ENCODE results near the gene XPNPEP1. TPM values are rescaled to one million over a fixed set of nuclear protein-coding genes. Genes with fewer than 3 reads are reported as not detected.

XPNPEP1 gene
- polyA plus RNA-seq, 3 donors = 32.1 to 62.1 (median 38.4) TPM

GRCh38 chr10:109898007-109898406 lies 25.3 kb downstream of the XPNPEP1 start:
- Mint-ChIP-seq H3K4me1 (peaks cover 48% of the 10 kb centered on the region), H3K9me3 (peaks cover 0 to 3% (median 0%) of the 10 kb centered on the region in 7 donors), H3K27ac (peak overlapping the region in 2 of 7 donors; percentile 26 to 27), H3K27me3 (ENCODE audit: low read depth in 3 of 3) (no peaks in the 10 kb centered on the region), H3K4me3 (no peak overlapping the region), H3K36me3 (peaks cover 59 to 69% of the 10 kb centered on the region in 2 donors)
- no peak for DNase-seq
- no peaks in the 10 kb centered on the region for H3K9me3 ChIP-seq (replicated peaks in 1 of 2; ENCODE audit: control insufficient read depth in 1 of 2, insufficient read depth in 1 of 2, low read length in 2 of 2)
- WGBS (ENCODE audit: insufficient coverage) = no CpG with 5 or more reads among the region's 6 CpGs
- intact Hi-C loops (cut with micrococcal nuclease) = no loop called here
- no peak overlapping the region for H3K9ac ChIP-seq (ENCODE audit: insufficient read depth, low read length, poor library complexity, severe bottlenecking)
- no peak overlapping the region for H3K4me2 ChIP-seq (replicated peaks; ENCODE audit: extremely low read depth, low read length, poor library complexity, severe bottlenecking)
- peak overlapping the region in 1 of 2 donors; percentile 45 for H3K27ac ChIP-seq (ENCODE audit: low read depth in 1 of 2, low read length in 2 of 2)
- no peaks in the 10 kb centered on the region for H3K27me3 ChIP-seq (ENCODE audit: control insufficient read depth in 2 of 2, insufficient read depth in 2 of 2, low read length in 2 of 2)
- no peak for TF ChIP-seq CTCF (IDR thresholded peaks at IDR 0.05)
- H3K4me1 ChIP-seq (ENCODE audit: control insufficient read depth in 1 of 2, insufficient read depth in 2 of 2, low read length in 2 of 2) = peaks cover 8 to 9% of the 10 kb centered on the region in 2 donors
- peaks cover 39 to 87% of the 10 kb centered on the region in 2 donors for H3K36me3 ChIP-seq (replicated peaks in 1 of 2; ENCODE audit: control insufficient read depth in 1 of 2, insufficient read depth in 2 of 2, low read length in 2 of 2)
- H3K4me3 ChIP-seq (replicated peaks in 1 of 3; ENCODE audit: low read depth in 2 of 3, low read length in 3 of 3) = no peak overlapping the region
- peaks cover 60% of the 10 kb centered on the region for H4K20me1 ChIP-seq (ENCODE audit: insufficient read depth, low read length)
- H3K79me2 ChIP-seq (ENCODE audit: insufficient read depth, low read length) = peaks cover 90% of the 10 kb centered on the region
- no peak overlapping the region for H2AFZ ChIP-seq (ENCODE audit: insufficient read depth, low read depth, low read length, poor library complexity, severe bottlenecking)

DNA sequence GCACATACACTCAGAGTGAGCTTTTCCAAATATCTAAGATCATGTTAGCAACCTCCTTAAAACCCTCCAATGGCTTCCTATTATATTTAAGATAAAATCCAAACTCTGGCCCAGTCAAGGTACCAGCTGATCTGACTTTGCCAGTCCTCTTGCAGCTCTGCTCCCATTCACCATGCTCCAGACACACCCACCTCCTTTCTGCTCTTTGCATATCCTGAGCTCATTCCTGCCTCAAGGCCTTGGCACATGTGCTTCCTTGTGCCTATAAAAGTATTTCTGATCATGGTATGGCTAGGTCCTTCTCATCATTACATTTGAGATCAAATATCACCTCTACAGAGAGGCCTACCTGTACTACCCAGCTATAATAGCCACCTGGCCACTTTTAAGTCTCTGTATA lies 27.5 kb downstream of the XPNPEP1 start:
- H3K4me1 Mint-ChIP-seq = peaks cover 38% of the 10 kb centered on the region

More for the DNA sequence above, 27.5 kb downstream of the XPNPEP1 start:
- no peak for DNase-seq
- TF ChIP-seq CTCF (IDR thresholded peaks at IDR 0.05) = no peak
- H3K36me3 ChIP-seq (replicated peaks in 1 of 2; ENCODE audit: control insufficient read depth in 1 of 2, insufficient read depth in 2 of 2, low read length in 2 of 2) = peaks cover 43 to 93% of the 10 kb centered on the region in 2 donors
- Mint-ChIP-seq H3K36me3 (peaks cover 61 to 75% of the 10 kb centered on the region in 2 donors), H3K4me3 (no peak overlapping the region), H3K9me3 (peaks cover 0 to 3% (median 0%) of the 10 kb centered on the region in 7 donors), H3K27me3 (ENCODE audit: low read depth in 3 of 3) (no peaks in the 10 kb centered on the region), H3K27ac (peak overlapping the region in 2 of 7 donors; percentile 60 to 74)
- H3K79me2 ChIP-seq (ENCODE audit: insufficient read depth, low read length) = peaks cover 72% of the 10 kb centered on the region
- intact Hi-C loops (cut with micrococcal nuclease) = no loop called here
- no peak overlapping the region for H3K27ac ChIP-seq (ENCODE audit: low read depth in 1 of 2, low read length in 2 of 2)
- no peaks in the 10 kb centered on the region for H3K27me3 ChIP-seq (ENCODE audit: control insufficient read depth in 2 of 2, insufficient read depth in 2 of 2, low read length in 2 of 2)
- H3K9me3 ChIP-seq (replicated peaks in 1 of 2; ENCODE audit: control insufficient read depth in 1 of 2, insufficient read depth in 1 of 2, low read length in 2 of 2) = no peaks in the 10 kb centered on the region
- peaks cover 8 to 9% of the 10 kb centered on the region in 2 donors for H3K4me1 ChIP-seq (ENCODE audit: control insufficient read depth in 1 of 2, insufficient read depth in 2 of 2, low read length in 2 of 2)
- H3K9ac ChIP-seq (ENCODE audit: insufficient read depth, low read length, poor library complexity, severe bottlenecking) = no peak overlapping the region
- no peak overlapping the region for H2AFZ ChIP-seq (ENCODE audit: insufficient read depth, low read depth, low read length, poor library complexity, severe bottlenecking)
- H4K20me1 ChIP-seq (ENCODE audit: insufficient read depth, low read length) = peaks cover 53% of the 10 kb centered on the region
- no peak overlapping the region for H3K4me3 ChIP-seq (replicated peaks in 1 of 3; ENCODE audit: low read depth in 2 of 3, low read length in 3 of 3)
- H3K4me2 ChIP-seq (replicated peaks; ENCODE audit: extremely low read depth, low read length, poor library complexity, severe bottlenecking) = no peak overlapping the region
